ENCODE measurements around the gene SLC35F4.
"Not testable (repeated sequence)": the region's sequence is repeated elsewhere in the genome, so short reads cannot be mapped to it uniquely, and the experiment has no call there.

SLC35F4 gene

DNA sequence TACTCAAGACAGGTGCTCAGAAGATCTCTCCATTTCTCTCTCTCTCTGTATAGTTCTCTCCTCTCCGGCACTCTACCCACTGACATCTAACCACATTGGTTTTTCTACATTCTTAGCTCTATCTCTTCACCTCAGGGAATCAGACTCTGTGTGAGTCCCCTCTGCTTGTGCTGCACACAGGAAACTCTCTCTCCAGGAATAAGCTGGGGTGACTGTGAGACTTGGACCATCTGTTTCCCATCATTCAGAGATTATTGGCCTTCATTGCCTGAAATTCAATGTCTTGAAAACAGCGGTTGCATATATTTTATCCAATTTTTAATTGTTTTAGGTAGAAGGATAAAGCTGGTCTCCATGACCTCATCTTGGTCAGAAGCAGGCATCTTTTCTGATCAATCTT lies 105.0 kb downstream of the SLC35F4 start:
- no peak overlapping the region for H3K4me3 ChIP-seq (ENCODE audit: control insufficient read depth, low read depth, low read length)
- TF ChIP-seq, protein P1, sequence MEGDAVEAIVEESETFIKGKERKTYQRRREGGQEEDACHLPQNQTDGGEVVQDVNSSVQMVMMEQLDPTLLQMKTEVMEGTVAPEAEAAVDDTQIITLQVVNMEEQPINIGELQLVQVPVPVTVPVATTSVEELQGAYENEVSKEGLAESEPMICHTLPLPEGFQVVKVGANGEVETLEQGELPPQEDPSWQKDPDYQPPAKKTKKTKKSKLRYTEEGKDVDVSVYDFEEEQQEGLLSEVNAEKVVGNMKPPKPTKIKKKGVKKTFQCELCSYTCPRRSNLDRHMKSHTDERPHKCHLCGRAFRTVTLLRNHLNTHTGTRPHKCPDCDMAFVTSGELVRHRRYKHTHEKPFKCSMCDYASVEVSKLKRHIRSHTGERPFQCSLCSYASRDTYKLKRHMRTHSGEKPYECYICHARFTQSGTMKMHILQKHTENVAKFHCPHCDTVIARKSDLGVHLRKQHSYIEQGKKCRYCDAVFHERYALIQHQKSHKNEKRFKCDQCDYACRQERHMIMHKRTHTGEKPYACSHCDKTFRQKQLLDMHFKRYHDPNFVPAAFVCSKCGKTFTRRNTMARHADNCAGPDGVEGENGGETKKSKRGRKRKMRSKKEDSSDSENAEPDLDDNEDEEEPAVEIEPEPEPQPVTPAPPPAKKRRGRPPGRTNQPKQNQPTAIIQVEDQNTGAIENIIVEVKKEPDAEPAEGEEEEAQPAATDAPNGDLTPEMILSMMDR (IDR thresholded peaks at IDR 0.05; ENCODE audit: control insufficient read depth, insufficient read depth, low read depth, low read length, missing control alignments), result no peak
- no peak for DNase-seq (ENCODE audit: low read depth)

DNA sequence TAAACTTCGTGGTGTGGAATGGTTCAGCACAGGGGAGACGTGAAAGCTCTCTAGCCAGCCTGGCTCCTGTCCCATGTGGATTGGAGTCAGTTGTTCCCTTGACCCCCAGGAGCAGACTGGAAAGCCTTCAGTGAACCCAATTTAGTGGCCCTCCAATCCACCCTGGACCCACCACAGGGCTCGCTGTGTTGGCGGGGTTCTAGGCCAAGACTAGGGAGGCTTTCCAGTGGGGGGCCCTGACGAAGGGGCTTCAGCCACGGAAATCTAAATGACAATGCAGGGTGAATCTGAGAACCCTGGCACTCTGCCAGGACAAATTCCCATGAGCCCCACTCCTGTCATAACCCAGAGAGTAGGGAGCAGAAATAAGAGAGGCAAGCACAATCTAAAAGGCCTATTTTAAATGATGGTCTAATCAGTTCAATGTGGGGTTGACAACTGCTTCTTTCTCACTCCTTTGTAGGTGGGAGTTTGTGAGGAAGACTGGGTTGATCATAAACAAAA lies 110.8 kb downstream of the SLC35F4 start:
- H3K4me3 ChIP-seq (ENCODE audit: control insufficient read depth, low read depth, low read length), result no peak overlapping the region
- TF ChIP-seq, protein P1 (IDR thresholded peaks at IDR 0.05; ENCODE audit: control insufficient read depth, insufficient read depth, low read depth, low read length, missing control alignments), result no peak
- no peak for DNase-seq (ENCODE audit: low read depth)

DNA sequence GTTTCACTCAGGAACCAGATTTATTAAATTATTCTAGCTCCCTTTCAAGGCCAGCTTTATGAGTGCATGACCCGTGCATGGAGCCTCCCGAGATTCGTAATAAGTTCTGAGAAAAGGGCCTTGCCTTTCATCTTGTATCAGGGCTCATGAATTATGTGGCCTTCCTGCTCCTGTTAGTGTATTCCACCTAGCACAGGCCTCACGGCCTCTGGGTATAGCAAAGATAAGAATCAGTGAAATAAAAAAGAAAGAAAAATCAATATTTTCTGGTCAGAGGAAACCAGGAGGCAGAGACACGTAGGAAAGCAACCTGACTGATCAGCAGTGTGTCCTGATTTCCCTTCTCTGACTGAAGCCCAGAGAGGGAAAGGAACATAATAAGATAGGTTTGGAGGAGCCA lies 111.4 kb downstream of the SLC35F4 start:
- no peak overlapping the region for H3K4me3 ChIP-seq (ENCODE audit: control insufficient read depth, low read depth, low read length)
- TF ChIP-seq, protein P1 (IDR thresholded peaks at IDR 0.05; ENCODE audit: control insufficient read depth, insufficient read depth, low read depth, low read length, missing control alignments), result no peak
- no peak for DNase-seq (ENCODE audit: low read depth)

DNA sequence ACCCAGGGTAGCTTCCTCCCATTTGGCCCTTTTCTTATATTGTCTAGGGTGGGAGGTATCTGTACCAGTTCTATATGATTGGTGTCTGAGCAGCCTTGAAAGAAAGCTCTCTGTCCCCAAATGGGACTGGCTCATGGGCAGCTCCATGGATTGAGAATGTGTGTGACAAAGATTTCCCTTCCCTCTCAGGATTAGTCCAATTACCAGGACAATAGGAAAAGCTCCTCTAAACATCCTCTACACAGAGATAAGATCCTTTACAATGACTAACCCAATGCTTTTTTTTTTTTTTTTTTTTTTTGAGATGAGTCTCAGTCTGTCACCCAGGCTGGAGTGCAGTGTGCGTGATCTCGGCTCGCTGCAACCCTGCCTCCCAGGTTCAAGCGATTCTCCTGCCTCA lies 112.1 kb downstream of the SLC35F4 start:
- TF ChIP-seq, protein P1 (IDR thresholded peaks at IDR 0.05; ENCODE audit: control insufficient read depth, insufficient read depth, low read depth, low read length, missing control alignments), result no peak
- no peak for DNase-seq (ENCODE audit: low read depth)
- no peak overlapping the region for H3K4me3 ChIP-seq (ENCODE audit: control insufficient read depth, low read depth, low read length)

DNA sequence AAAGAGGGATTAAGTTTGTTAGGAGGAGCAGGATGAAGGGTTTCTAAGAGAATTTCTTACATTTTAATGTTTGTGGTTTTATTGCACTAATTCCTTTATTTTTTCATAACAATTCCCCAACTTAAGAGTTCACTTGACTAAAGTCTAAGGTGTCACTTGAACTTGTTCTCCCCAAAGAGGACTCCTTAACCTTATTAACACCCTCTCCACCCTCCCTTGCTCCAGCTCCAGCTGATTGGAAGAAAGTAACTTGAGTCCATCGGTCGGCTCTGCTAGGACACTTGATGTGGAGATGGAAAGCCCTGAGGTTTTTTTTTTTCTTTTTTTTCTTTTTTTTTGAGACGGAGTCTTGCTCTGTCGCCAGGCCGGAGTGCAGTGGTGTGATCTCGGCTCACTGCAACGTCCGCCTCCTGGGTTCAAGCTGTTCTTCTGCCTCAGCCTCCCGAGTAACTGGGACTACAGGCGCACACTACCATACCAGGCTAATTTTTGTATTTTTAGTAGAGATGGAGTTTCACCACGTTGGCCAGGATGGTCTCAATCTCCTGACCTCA lies 113.7 kb downstream of the SLC35F4 start:
- DNase-seq (ENCODE audit: low read depth); H3K4me3 ChIP-seq (ENCODE audit: control insufficient read depth, low read depth, low read length): not testable (repeated sequence)

DNA sequence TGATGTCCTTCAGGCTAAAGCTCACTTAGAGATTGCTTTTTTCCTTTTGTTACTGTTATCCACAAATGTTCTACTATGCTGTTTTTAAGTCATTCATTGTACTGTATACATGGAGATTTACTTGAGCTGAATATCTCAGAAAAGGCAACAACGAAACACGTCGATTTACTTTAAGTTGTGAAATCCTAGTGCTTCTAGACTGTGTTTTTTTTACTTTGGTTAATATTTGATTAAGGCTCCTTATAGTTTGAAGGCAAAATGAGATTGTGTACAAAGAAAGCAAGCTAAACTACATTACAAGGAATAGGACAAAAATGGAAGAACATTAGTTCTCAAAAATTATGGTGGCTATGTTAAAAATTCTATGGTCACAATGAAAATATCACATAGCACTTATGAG lies 114.5 kb downstream of the SLC35F4 start:
- TF ChIP-seq, protein P1 (IDR thresholded peaks at IDR 0.05; ENCODE audit: control insufficient read depth, insufficient read depth, low read depth, low read length, missing control alignments), result no peak
- no peak for DNase-seq (ENCODE audit: low read depth)
- no peak overlapping the region for H3K4me3 ChIP-seq (ENCODE audit: control insufficient read depth, low read depth, low read length)

DNA sequence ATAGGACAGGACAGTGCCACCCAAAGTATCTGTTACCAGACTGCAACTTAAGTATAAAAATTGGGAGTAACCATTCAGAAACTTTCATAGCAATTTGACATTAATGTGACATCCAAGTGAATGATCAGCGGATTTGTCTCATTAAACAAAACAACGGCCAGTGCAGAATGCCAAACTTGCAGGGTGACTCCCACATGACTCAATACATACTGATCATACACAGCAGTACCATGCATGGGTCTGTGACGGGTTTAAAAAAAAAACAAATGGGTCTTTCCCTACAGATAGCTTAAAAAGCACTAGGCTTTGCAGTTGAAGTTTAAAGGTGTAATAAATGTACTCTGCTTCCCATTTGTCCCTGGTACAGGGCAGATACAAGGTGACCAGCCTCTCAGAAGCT lies 116.6 kb downstream of the SLC35F4 start:
- TF ChIP-seq, protein P1 (IDR thresholded peaks at IDR 0.05; ENCODE audit: control insufficient read depth, insufficient read depth, low read depth, low read length, missing control alignments), result no peak
- no peak for DNase-seq (ENCODE audit: low read depth)
- no peak overlapping the region for H3K4me3 ChIP-seq (ENCODE audit: control insufficient read depth, low read depth, low read length)

All from AG09309 (cell line).